OCI-LY1 (cell line): ENCODE measurements around the gene PTP4A1.

Source experiments
- CTCF ChIP-seq: fragments of 200-600 bp; sonication (generic), shearing (Covaris generic); IDR thresholded peaks from 2 replicates; pipeline ENCODE4 v1.5.1; 2017; ENCODE audit warnings: mild to moderate bottlenecking, antibody characterized with exemption, low read length, moderate library complexity, mixed read lengths
- EZH2 ChIP-seq: fragments of 200-600 bp; sonication (generic), shearing (Covaris generic); IDR thresholded peaks from 2 replicates; pipeline ENCODE4 v1.8.0; 2017; ENCODE audit warnings: borderline replicate concordance, mixed run types, mild to moderate bottlenecking, antibody characterized with exemption, low read length, moderate library complexity, mixed read lengths

GRCh38 chr6:63529498-63529897, 42.8 kb upstream of the PTP4A1 start:
- TF ChIP-seq CTCF (no peak), EZH2 (no peak)
